Measurements from ENCODE around the gene STRC. TPM values are rescaled to one million over a fixed set of nuclear protein-coding genes. Genes with fewer than 3 reads are reported as not detected.
"Not testable (repeated sequence)": the region's sequence is repeated elsewhere in the genome, so short reads cannot be mapped to it uniquely, and the experiment has no call there.

Gene STRC
- total RNA-seq, 2 donors from 2014 or later: 1.1 to 1.2 TPM

- H3K27ac ChIP-seq; H3K27me3 ChIP-seq (replicated peaks; ENCODE audit: insufficient read depth); H3K4me3 ChIP-seq; H3K36me3 ChIP-seq; DNase-seq (ENCODE audit: low spot score); H3K4me1 ChIP-seq (ENCODE audit: control insufficient read depth in 1 of 2, low read depth in 2 of 2); ATAC-seq (ENCODE audit: insufficient number of reproducible peaks, low FRiP score, low read depth); H3K9me3 ChIP-seq: not testable (repeated sequence)
Observed at GRCh38 chr15:43563793-43564192, 54.8 kb downstream of the STRC start.

DNA sequence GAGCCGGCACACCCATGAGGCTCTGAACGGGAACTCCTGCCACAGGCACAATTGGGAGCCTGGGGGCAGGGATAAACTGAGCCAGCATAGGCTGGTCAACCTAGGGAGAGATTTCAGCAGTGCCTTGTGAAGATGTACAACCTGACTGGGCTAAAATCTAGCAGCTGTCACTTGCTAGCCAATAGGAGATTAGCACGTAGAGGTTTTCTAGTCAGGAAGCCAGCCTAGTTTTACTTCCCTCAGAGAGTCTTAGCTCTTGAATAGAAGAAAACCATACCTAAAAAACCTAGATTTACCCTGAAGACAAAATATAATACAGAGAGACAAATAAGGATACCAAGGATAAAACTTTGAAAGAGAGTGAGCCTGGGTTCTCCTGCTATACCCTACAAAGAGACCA lies 55.8 kb downstream of the STRC start:
- H3K27ac ChIP-seq; H3K36me3 ChIP-seq; H3K9me3 ChIP-seq; DNase-seq (ENCODE audit: low spot score); ATAC-seq (ENCODE audit: insufficient number of reproducible peaks, low FRiP score, low read depth); H3K4me1 ChIP-seq (ENCODE audit: control insufficient read depth in 1 of 2, low read depth in 2 of 2); H3K27me3 ChIP-seq (replicated peaks; ENCODE audit: insufficient read depth); H3K4me3 ChIP-seq: not testable (repeated sequence)

GRCh38 chr15:43552986-43553385 lies 65.6 kb downstream of the STRC start:
- Histone ChIP-seq H3K4me1 (ENCODE audit: control insufficient read depth in 1 of 2, low read depth in 2 of 2) (no peaks in the 10 kb centered on the region), H3K9me3 (no peaks in the 10 kb centered on the region), H3K36me3 (peaks cover under 1% of the 10 kb centered on the region), H3K27me3 (replicated peaks; ENCODE audit: insufficient read depth) (no peaks in the 10 kb centered on the region), H3K27ac (no peak overlapping the region), H3K4me3 (no peak overlapping the region)
- DNase-seq (ENCODE audit: low spot score): no peak
- ATAC-seq (ENCODE audit: insufficient number of reproducible peaks, low FRiP score, low read depth): no peak
- TF ChIP-seq, protein P1, sequence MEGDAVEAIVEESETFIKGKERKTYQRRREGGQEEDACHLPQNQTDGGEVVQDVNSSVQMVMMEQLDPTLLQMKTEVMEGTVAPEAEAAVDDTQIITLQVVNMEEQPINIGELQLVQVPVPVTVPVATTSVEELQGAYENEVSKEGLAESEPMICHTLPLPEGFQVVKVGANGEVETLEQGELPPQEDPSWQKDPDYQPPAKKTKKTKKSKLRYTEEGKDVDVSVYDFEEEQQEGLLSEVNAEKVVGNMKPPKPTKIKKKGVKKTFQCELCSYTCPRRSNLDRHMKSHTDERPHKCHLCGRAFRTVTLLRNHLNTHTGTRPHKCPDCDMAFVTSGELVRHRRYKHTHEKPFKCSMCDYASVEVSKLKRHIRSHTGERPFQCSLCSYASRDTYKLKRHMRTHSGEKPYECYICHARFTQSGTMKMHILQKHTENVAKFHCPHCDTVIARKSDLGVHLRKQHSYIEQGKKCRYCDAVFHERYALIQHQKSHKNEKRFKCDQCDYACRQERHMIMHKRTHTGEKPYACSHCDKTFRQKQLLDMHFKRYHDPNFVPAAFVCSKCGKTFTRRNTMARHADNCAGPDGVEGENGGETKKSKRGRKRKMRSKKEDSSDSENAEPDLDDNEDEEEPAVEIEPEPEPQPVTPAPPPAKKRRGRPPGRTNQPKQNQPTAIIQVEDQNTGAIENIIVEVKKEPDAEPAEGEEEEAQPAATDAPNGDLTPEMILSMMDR (IDR thresholded peaks at IDR 0.05): no peak

DNA sequence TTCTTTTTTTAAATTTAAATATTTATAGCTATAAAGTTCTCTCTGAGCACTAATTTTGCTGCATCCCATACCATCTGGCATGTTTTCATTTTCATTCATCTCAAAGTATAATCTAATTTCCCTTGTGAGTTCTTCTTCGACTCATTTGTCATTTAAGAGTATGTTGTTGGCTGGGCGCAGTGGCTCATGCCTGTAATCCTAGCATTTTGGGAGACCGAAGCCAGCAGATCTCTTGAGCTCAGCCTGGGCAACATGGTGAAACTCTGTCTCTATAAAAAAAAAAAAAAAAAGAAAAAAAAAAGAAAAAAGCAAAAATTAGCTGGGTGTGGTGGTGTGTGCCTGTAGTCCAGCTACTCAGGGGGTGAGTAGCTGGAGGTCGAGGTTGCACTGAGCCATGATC lies 66.3 kb downstream of the STRC start:
- TF ChIP-seq, protein P1 (IDR thresholded peaks at IDR 0.05): no peak
- no peaks in the 10 kb centered on the region for H3K36me3 ChIP-seq
- DNase-seq (ENCODE audit: low spot score) (no peak), ATAC-seq (ENCODE audit: insufficient number of reproducible peaks, low FRiP score, low read depth) (no peak)
- H3K27ac ChIP-seq: no peak overlapping the region
- H3K4me3 ChIP-seq: no peak overlapping the region
- no peaks in the 10 kb centered on the region for H3K4me1 ChIP-seq (ENCODE audit: control insufficient read depth in 1 of 2, low read depth in 2 of 2)
- no peaks in the 10 kb centered on the region for H3K9me3 ChIP-seq
- H3K27me3 ChIP-seq (replicated peaks; ENCODE audit: insufficient read depth): no peaks in the 10 kb centered on the region

- H3K36me3 ChIP-seq: no peaks in the 10 kb centered on the region
- H3K9me3 ChIP-seq: no peaks in the 10 kb centered on the region
- H3K4me1 ChIP-seq (ENCODE audit: control insufficient read depth in 1 of 2, low read depth in 2 of 2): no peaks in the 10 kb centered on the region
- TF ChIP-seq, protein P1 (IDR thresholded peaks at IDR 0.05): no peak
- DNase-seq (ENCODE audit: low spot score) (no peak), ATAC-seq (ENCODE audit: insufficient number of reproducible peaks, low FRiP score, low read depth) (no peak)
- no peaks in the 10 kb centered on the region for H3K27me3 ChIP-seq (replicated peaks; ENCODE audit: insufficient read depth)
- peak overlapping the region; percentile 2 to 38 for H3K27ac ChIP-seq
- no peak overlapping the region for H3K4me3 ChIP-seq
Observed at GRCh38 chr15:43550527-43551363, 67.9 kb downstream of the STRC start.

Other genes with a start within 250 kb of the STRC start
- 10 to 100 TPM; 13.9 to 19.1 TPM for gene ZSCAN29, start 247.8 kb downstream of the STRC start, total RNA-seq
- 10 to 100 TPM; 18.8 to 36.0 TPM for gene TUBGCP4, start 247.7 kb downstream of the STRC start, total RNA-seq
- gene TP53BP1, start 125.6 kb downstream of the STRC start, total RNA-seq: 10 to 100 TPM; 23.2 to 31.5 TPM
- 10 to 100 TPM; 29.8 to 39.4 TPM for gene MAP1A, start 101.2 kb downstream of the STRC start, total RNA-seq
- gene PPIP5K1, start 28.6 kb downstream of the STRC start, total RNA-seq: 10 to 100 TPM; 43.5 to 61.2 TPM
- not detected for gene CKMT1B, start 24.8 kb downstream of the STRC start, total RNA-seq
- 1 to 10 TPM; 3.0 to 5.2 TPM for gene CATSPER2, start 30.0 kb upstream of the STRC start, total RNA-seq
- gene CKMT1A, start 75.1 kb upstream of the STRC start, total RNA-seq: not detected
- gene PDIA3, start 127.6 kb upstream of the STRC start, total RNA-seq: 100 to 1,000 TPM; 136 to 144 TPM
- 10 to 100 TPM in 1 of 2 donors, 1 to 10 TPM in 1; 7.2 to 11.2 TPM for gene ELL3, start 158.2 kb upstream of the STRC start, total RNA-seq
- gene SERF2, start 173.5 kb upstream of the STRC start, total RNA-seq: 100 to 1,000 TPM; 532 to 761 TPM
- not detected for gene SERINC4, start 181.4 kb upstream of the STRC start, total RNA-seq
- gene HYPK, start 181.8 kb upstream of the STRC start, total RNA-seq: 10 to 100 TPM in 1 of 2 donors, 1 to 10 TPM in 1; 9.2 to 21.2 TPM
- 10 to 100 TPM in 1 of 2 donors, 1 to 10 TPM in 1; 6.8 to 20.8 TPM for gene MFAP1, start 205.9 kb upstream of the STRC start, total RNA-seq
- 1 to 10 TPM; 3.8 to 6.6 TPM for gene WDR76, start 208.2 kb upstream of the STRC start, total RNA-seq